Heart left ventricle (tissue), 13 donors: ENCODE data around the gene GUCA1A.

ENCODE experiments used
- POLR2A ChIP-seq, 2 donors: fragments of 450-650 bp; IDR thresholded peaks; one replicate each; pipeline ENCODE4 v1.6.1; 2017; ENCODE audit warnings: antibody characterized with exemption in 2 of 2, mild to moderate bottlenecking in 2 of 2, moderate library complexity in 2 of 2
- TF ChIP-seq, protein P1 (sequence below), 12 donors: fragments of 200-600 bp; sonication (generic) in 4 of 12; IDR thresholded peaks; one replicate each; pipeline versions ENCODE4 v1.5.0 to v1.8.0; 2018 to 2022; ENCODE audit warnings: antibody characterized with exemption in 12 of 12, mild to moderate bottlenecking in 5 of 12
- donor health status: ischemic (EF 13 %, LVEDD 7.1; RV severe dilation, severe dysfunction).
- donor health status: DM: no; HTN: yes; CAD: no.
- donor health status: DM: no; HTN: no; CAD: no.
- donor health status: ischemic (EF 25% LVEDD 6.9; RV normal size, moderate dysfunction).
- donor health status: ischemic (EF 25% LVEDD 5.7; RV mildly dilated, moderate dysfunction).
- donor health status: ischemic (EF 35%, LVEDD 5.7; RV mildly dilated, moderate dysfunction).
- donor health status: nonischemic (EF 11% LVEDD 7.7; RV severe dilation, severe dysfunction).
- donor health status: DM: yes; HTN: yes; CAD: no.
- donor health status: PGD.
- donor health status: ischemic (EF 29% LVEDD 5.4; RV normal size, mild dysfunction).
- donor health status: nonischemic (EF 23%, LVEDD 6.1; RV moderate dilation, normal function).

DNA sequence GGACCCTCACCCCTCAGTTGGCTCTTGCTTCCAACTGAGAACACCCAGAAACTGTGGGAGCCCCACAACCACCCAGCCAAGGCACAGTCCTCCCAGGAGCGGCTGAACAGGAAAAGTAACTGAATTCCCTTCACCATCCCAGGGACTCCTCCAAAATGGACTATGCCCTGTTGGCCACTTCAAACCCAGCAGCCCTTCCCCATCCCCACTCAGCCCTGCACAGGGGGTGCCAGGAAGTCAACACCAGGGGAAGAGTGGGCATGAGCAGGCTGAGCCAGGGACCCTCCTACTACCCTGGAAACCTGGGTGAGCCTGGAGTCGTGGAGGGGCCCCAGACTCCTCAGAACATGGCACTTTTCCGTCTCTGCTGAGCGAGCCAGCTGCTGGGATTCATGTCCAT lies 11.3 kb downstream of the GUCA1A start:
- TF ChIP-seq, protein P1, sequence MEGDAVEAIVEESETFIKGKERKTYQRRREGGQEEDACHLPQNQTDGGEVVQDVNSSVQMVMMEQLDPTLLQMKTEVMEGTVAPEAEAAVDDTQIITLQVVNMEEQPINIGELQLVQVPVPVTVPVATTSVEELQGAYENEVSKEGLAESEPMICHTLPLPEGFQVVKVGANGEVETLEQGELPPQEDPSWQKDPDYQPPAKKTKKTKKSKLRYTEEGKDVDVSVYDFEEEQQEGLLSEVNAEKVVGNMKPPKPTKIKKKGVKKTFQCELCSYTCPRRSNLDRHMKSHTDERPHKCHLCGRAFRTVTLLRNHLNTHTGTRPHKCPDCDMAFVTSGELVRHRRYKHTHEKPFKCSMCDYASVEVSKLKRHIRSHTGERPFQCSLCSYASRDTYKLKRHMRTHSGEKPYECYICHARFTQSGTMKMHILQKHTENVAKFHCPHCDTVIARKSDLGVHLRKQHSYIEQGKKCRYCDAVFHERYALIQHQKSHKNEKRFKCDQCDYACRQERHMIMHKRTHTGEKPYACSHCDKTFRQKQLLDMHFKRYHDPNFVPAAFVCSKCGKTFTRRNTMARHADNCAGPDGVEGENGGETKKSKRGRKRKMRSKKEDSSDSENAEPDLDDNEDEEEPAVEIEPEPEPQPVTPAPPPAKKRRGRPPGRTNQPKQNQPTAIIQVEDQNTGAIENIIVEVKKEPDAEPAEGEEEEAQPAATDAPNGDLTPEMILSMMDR (IDR thresholded peaks at IDR 0.05) = no peak
- TF ChIP-seq POLR2A (IDR thresholded peaks at IDR 0.05) = no peak
